SU-DHL-6 (cell line): Measurements from ENCODE around the gene LCE1E.
A peak's percentile ranks its signal among the peaks of the same experiment; 100 is the strongest.

ENCODE experiments used
- H2AFZ ChIP-seq: fragments of 200-600 bp; sonication (generic); 2 replicates; pipeline ENCODE4 v1.6.1; 2014; ENCODE audit warnings: low read depth, mild to moderate bottlenecking, moderate library complexity, mixed read lengths, antibody characterized with exemption, low read length; ENCODE audit not compliant: severe bottlenecking
- H3F3A ChIP-seq: fragments of 200-600 bp; shearing (Covaris generic); 2 replicates; pipeline ENCODE4 v1.6.0; 2016; ENCODE audit warnings: antibody characterized with exemption, mild to moderate bottlenecking; ENCODE audit not compliant: insufficient read depth
- H3K27ac ChIP-seq: fragments of 200-600 bp; sonication (generic); 2 replicates; pipeline ENCODE4 v1.5.1; 2016; ENCODE audit warnings: low read depth, mild to moderate bottlenecking, low read length, moderate library complexity, mixed read lengths
- H3K27me3 ChIP-seq: fragments of 200-600 bp; sonication (generic), shearing (Covaris generic); 2 replicates; pipeline ENCODE4 v1.6.0; 2014; ENCODE audit warnings: mild to moderate bottlenecking, low read length
- H3K36me3 ChIP-seq: fragments of 200-600 bp; sonication (generic); 2 replicates; pipeline ENCODE4 v1.6.1; 2014; ENCODE audit warnings: mild to moderate bottlenecking, low read length, mixed read lengths
- H3K4me2 ChIP-seq: fragments of 300-600, 200-600 bp; shearing (Covaris generic), sonication (generic); 2 replicates; pipeline ENCODE4 v1.6.0; 2014; ENCODE audit warnings: low read length, low read depth, mild to moderate bottlenecking; ENCODE audit not compliant: poor library complexity, severe bottlenecking
- H3K4me3 ChIP-seq: fragments of 200-600 bp; sonication (generic); 2 replicates; pipeline ENCODE4 v1.5.1; 2014; ENCODE audit warnings: antibody characterized with exemption, low read length, mild to moderate bottlenecking, mixed read lengths; ENCODE audit not compliant: insufficient read depth, poor library complexity, severe bottlenecking
- H3K79me2 ChIP-seq: fragments of 200-600 bp; sonication (generic); 2 replicates; pipeline ENCODE4 v1.6.1; 2014; ENCODE audit warnings: mild to moderate bottlenecking, low read length, moderate library complexity; ENCODE audit not compliant: insufficient read depth
- H3K9ac ChIP-seq: fragments of 200-600 bp; sonication (generic); 2 replicates; pipeline ENCODE4 v1.7.0; 2014; ENCODE audit warnings: mild to moderate bottlenecking, low read length
- H3K9me2 ChIP-seq: fragments of 200-600 bp; sonication (generic); replicated peaks from 2 replicates; pipeline ENCODE4 v1.6.1; 2014; ENCODE audit warnings: low read length; ENCODE audit not compliant: insufficient read depth
- H3K9me3 ChIP-seq: fragments of 200-600 bp; sonication (generic); 2 replicates; pipeline ENCODE4 v1.6.1; 2014; ENCODE audit warnings: low read length, mixed read lengths; ENCODE audit not compliant: insufficient read depth
- H4K20me1 ChIP-seq: fragments of 200-600 bp; sonication (generic); 2 replicates; pipeline ENCODE4 v1.6.1; 2014; ENCODE audit warnings: low read depth, mild to moderate bottlenecking, antibody characterized with exemption, low read length, moderate library complexity, mixed read lengths
- EZH2phosphoT487 ChIP-seq: fragments of 200-600 bp; sonication (generic), shearing (Covaris generic); conservative IDR thresholded peaks from 2 replicates; pipeline ENCODE4 v1.6.1; 2018; ENCODE audit warnings: mild to moderate bottlenecking, antibody characterized with exemption, low read length, moderate library complexity, mixed read lengths
- TF ChIP-seq, protein P1 (sequence below): fragments of 200-600 bp; sonication (generic); IDR thresholded peaks from one replicate; pipeline ENCODE4 v1.5.1; 2017; ENCODE audit warnings: antibody characterized with exemption, mild to moderate bottlenecking, low read length, moderate library complexity; ENCODE audit not compliant: insufficient read depth, poor library complexity, severe bottlenecking

Gene LCE1E

DNA sequence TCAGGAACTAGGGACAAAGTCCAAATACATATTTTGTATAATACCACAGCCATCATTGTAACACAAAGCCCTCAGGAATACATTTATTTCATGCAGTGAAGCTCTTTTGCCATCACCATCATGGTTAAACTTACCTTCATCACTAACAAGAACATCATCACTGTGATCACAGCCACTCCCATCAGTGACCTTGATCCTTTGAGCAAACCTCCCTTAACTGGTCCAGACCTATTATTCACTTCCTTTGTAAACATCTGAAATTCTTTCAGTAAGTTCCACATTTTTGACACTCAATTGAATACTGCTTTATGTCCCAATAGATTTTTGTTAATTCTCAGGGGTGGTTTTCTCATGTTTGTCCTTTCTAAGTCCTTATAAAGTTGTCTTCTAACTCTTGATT lies 44.4 kb upstream of the LCE1E start:
- H4K20me1 ChIP-seq, result no peaks in the 10 kb centered on the region
- no peak overlapping the region for H2AFZ ChIP-seq
- no peak overlapping the region for H3K9ac ChIP-seq
- no peaks in the 10 kb centered on the region for H3K9me3 ChIP-seq
- no peak overlapping the region for H3K4me3 ChIP-seq
- no peaks in the 10 kb centered on the region for H3K9me2 ChIP-seq
- H3K36me3 ChIP-seq, result no peaks in the 10 kb centered on the region
- no peaks in the 10 kb centered on the region for H3F3A ChIP-seq
- no peak overlapping the region for H3K27ac ChIP-seq
- TF ChIP-seq, protein P1, sequence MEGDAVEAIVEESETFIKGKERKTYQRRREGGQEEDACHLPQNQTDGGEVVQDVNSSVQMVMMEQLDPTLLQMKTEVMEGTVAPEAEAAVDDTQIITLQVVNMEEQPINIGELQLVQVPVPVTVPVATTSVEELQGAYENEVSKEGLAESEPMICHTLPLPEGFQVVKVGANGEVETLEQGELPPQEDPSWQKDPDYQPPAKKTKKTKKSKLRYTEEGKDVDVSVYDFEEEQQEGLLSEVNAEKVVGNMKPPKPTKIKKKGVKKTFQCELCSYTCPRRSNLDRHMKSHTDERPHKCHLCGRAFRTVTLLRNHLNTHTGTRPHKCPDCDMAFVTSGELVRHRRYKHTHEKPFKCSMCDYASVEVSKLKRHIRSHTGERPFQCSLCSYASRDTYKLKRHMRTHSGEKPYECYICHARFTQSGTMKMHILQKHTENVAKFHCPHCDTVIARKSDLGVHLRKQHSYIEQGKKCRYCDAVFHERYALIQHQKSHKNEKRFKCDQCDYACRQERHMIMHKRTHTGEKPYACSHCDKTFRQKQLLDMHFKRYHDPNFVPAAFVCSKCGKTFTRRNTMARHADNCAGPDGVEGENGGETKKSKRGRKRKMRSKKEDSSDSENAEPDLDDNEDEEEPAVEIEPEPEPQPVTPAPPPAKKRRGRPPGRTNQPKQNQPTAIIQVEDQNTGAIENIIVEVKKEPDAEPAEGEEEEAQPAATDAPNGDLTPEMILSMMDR, result no peak
- no peak for TF ChIP-seq EZH2phosphoT487
- H3K27me3 ChIP-seq, result no peaks in the 10 kb centered on the region
- no peaks in the 10 kb centered on the region for H3K79me2 ChIP-seq
- no peak overlapping the region for H3K4me2 ChIP-seq

DNA sequence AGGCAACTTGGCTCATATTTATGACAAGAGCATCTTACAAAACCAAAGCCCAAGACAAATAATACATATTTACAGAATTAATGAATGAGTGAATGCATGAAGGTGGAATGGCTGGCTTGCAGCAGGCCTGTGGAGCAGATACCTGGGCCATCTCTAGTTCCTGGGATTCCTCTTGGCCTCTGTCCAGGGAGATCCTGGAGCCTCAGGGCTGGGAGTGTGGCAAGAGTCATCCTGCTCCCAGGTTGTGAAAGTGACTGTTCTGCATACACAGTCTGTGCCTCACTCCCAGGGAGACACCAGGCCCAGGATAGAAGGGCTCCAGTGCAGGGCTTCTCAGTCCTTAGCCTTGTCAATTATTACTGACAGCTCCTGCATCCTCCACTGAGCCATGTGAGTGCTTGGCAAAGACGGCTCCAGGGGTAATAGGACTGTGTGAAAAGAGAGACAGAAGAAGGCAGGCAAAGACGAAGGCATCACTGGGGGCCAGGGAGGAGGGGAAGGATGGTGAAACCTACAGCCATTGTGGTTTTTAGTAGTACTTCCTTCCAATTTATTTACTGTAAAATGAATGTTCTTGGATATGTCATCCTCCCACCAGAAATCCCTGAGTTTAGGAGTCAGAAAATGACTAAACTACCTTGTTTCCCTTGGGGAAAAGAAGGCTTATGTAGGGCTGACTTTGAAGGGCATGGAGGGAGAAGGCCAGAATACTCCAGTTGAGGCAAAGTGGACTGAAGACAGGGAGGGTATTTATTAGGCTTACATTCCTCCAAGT lies 42.5 kb upstream of the LCE1E start:
- H3K9ac ChIP-seq, result no peak overlapping the region
- no peaks in the 10 kb centered on the region for H3F3A ChIP-seq
- no peaks in the 10 kb centered on the region for H3K9me2 ChIP-seq
- no peaks in the 10 kb centered on the region for H3K27me3 ChIP-seq
- H3K27ac ChIP-seq, result no peak overlapping the region
- no peaks in the 10 kb centered on the region for H3K36me3 ChIP-seq
- no peak overlapping the region for H3K4me3 ChIP-seq
- no peak for TF ChIP-seq EZH2phosphoT487
- TF ChIP-seq, protein P1, result no peak
- no peak overlapping the region for H3K4me2 ChIP-seq
- no peaks in the 10 kb centered on the region for H3K79me2 ChIP-seq
- H3K9me3 ChIP-seq, result no peaks in the 10 kb centered on the region
- no peaks in the 10 kb centered on the region for H4K20me1 ChIP-seq
- no peak overlapping the region for H2AFZ ChIP-seq

DNA sequence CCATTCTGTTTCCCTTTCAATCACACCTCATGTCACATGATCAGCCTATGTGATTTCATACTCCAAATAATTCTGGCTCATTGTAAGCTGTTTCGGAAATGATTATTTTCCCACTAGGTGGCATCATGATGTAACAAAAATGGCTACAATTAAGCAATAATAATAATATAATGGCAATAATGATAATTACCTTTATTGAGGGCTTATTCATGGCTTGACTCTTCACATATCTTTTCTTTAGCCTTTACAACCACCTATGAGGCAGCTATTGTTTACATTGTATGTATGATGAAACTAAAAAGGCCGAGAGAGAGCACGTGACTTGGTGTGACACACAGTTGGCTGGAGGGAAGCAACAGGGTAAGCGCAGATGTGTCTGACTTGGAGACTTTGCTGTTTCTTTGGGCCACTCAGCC lies 40.8 kb upstream of the LCE1E start:
- Histone ChIP-seq H3K36me3 (no peaks in the 10 kb centered on the region), H3F3A (no peaks in the 10 kb centered on the region), H3K4me2 (no peak overlapping the region), H3K9ac (no peak overlapping the region), H3K27ac (no peak overlapping the region), H3K9me2 (no peaks in the 10 kb centered on the region), H4K20me1 (no peaks in the 10 kb centered on the region), H3K27me3 (no peaks in the 10 kb centered on the region), H3K79me2 (no peaks in the 10 kb centered on the region), H3K9me3 (no peaks in the 10 kb centered on the region), H2AFZ (no peak overlapping the region), H3K4me3 (no peak overlapping the region)
- no peak for TF ChIP-seq EZH2phosphoT487
- TF ChIP-seq, protein P1, result peak; percentile 18
